ENCODE results near the gene TATDN2. TPM values are rescaled to one million over a fixed set of nuclear protein-coding genes. Genes with fewer than 3 reads are reported as not detected.
A peak's percentile ranks its signal among the peaks of the same experiment; 100 is the strongest.

TATDN2 gene
- total and polyA plus RNA-seq, 9 of the 15 experiments (the other 6 are each of a cell fraction or from before 2014, with no cell fraction given) = 5.2 to 44.7 (median 25.8) TPM

DNA sequence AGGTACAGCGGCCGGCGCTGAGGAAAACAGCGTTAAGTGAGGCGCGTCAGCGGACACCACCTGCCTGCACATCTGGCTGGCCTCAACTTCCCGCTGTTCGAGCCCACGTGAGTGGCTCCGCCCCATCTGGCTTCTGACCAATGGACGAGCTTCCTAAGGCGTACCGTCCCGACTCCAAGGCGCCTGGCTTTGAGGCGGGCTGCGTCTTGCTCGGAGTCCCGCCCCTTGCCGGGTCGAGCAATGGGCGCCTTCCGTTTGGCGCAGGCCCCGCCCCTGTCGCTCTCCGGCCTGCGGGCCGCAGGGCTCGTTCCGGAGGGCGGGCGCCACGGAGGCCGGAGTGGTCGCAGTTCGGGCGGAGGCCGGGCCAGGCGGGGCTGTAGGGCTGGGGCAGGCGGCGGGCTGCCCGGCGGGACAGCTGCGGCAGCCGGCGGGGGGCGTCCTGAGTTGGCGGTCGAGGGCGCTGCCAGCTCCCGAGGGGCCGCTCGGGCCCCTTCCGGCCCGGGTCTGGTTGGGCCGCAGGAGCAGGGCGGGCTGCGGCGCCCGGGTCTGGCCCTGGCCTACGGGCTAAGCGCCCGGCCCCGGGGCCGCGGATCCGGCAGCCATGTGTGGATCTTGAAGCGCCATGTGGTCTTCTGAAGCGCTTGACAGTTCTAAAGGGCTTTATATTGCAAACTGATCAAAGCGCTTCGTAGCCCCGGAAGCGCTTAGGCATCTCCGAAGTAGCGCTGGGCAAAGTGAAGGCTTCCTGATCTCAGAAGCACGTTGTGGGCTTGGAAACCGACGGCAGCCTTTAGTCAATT, at the start of gene TATDN2 (continued):
- TF ChIP-seq SAP30 (IDR thresholded peaks at IDR 0.05; ENCODE audit: borderline replicate concordance, insufficient read depth, low read depth, low read length, poor library complexity, severe bottlenecking) (no peak), ELF1 (tag; IDR thresholded peaks at IDR 0.05) (peak; percentile 85), SREBF2 (CRISPR knock-in tag; IDR thresholded peaks at IDR 0.05) (no peak), BMI1 (IDR thresholded peaks at IDR 0.05; ENCODE audit: low read length) (no peak), SMAD1 (IDR thresholded peaks at IDR 0.05; ENCODE audit: low read depth, low read length, partially characterized antibody) (no peak), LEF1 (IDR thresholded peaks at IDR 0.05) (no peak), SETDB1 (IDR thresholded peaks at IDR 0.05; ENCODE audit: low read length) (no peak), HMG20A (CRISPR knock-in tag; conservative IDR thresholded peaks at IDR 0.05) (no peak), BCL6 (CRISPR knock-in tag; IDR thresholded peaks at IDR 0.05) (no peak), POLR2A (conservative IDR thresholded peaks at IDR 0.05) (peak; percentile 60), ZNF780A (CRISPR knock-in tag; IDR thresholded peaks at IDR 0.05) (no peak), NUFIP1 (IDR thresholded peaks at IDR 0.05; ENCODE audit: partially characterized antibody) (no peak), HDAC2 (IDR thresholded peaks at IDR 0.05) (no peak), CBX8 (IDR thresholded peaks at IDR 0.05; ENCODE audit: borderline replicate concordance, extremely low read depth, low read depth, low read length, poor library complexity, severe bottlenecking) (no peak), ETS2 (tag; IDR thresholded peaks at IDR 0.05; ENCODE audit: borderline replicate concordance, poor library complexity, severe bottlenecking) (peak; percentile 49), HMG20B (CRISPR knock-in tag; IDR thresholded peaks at IDR 0.05) (no peak), ASH1L (IDR thresholded peaks at IDR 0.05; ENCODE audit: borderline replicate concordance, low read depth, partially characterized antibody) (peak; percentile 35), KLF1 (tag; IDR thresholded peaks at IDR 0.05) (peak; percentile 80; the same call in 1 of the 2 replicates), HEY1 (CRISPR knock-in tag; IDR thresholded peaks at IDR 0.05; ENCODE audit: borderline replicate concordance) (no peak)
- TF ChIP-seq, protein P1, sequence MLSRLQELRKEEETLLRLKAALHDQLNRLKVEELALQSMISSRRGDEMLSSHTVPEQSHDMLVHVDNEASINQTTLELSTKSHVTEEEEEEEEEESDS (CRISPR knock-in tag; IDR thresholded peaks at IDR 0.05) = no peak
- TF ChIP-seq, protein P2, sequence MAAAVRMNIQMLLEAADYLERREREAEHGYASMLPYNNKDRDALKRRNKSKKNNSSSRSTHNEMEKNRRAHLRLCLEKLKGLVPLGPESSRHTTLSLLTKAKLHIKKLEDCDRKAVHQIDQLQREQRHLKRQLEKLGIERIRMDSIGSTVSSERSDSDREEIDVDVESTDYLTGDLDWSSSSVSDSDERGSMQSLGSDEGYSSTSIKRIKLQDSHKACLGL (CRISPR knock-in tag; IDR thresholded peaks at IDR 0.05; ENCODE audit: borderline replicate concordance, poor library complexity, severe bottlenecking) = no peak
- TF ChIP-seq, protein P3, sequence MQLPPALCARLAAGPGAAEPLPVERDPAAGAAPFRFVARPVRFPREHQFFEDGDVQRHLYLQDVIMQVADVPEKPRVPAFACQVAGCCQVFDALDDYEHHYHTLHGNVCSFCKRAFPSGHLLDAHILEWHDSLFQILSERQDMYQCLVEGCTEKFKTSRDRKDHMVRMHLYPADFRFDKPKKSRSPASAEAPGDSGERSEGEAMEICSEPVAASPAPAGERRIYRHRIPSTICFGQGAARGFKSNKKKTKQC (CRISPR knock-in tag; IDR thresholded peaks at IDR 0.05) = peak; percentile 85; the same call in 1 of the 2 replicates
- TF ChIP-seq, protein P4, sequence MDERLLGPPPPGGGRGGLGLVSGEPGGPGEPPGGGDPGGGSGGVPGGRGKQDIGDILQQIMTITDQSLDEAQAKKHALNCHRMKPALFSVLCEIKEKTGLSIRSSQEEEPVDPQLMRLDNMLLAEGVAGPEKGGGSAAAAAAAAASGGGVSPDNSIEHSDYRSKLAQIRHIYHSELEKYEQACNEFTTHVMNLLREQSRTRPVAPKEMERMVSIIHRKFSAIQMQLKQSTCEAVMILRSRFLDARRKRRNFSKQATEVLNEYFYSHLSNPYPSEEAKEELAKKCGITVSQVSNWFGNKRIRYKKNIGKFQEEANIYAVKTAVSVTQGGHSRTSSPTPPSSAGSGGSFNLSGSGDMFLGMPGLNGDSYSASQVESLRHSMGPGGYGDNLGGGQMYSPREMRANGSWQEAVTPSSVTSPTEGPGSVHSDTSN (CRISPR knock-in tag; IDR thresholded peaks at IDR 0.05; ENCODE audit: low read depth) = peak; percentile 54; the same call in 1 of the 2 replicates
- TF ChIP-seq, protein P4 (tag; conservative IDR thresholded peaks at IDR 0.05; ENCODE audit: low read depth) = no peak

Data from K562 (cell line).